HCT116 (cell line): ENCODE results near the gene SVEP1. TPM values are rescaled to one million over a fixed set of nuclear protein-coding genes. Genes with fewer than 3 reads are reported as not detected.
A peak's percentile ranks its signal among the peaks of the same experiment; 100 is the strongest.

Experiments used
- ATAC-seq: fragments of 200-7000 bp; cut with Tn5 transposase; 2 replicates; pipeline ENCODE4 v1.9.1; 2020; ENCODE audit warnings: mild to moderate bottlenecking, moderate library complexity
- BruUV-seq: library from RNA; stranded (reverse); fragments of 400-500 nt; replicated peaks from 2 replicates; lab custom pipeline; 2021; lab: Mats Ljungman, UMichigan
- CTCF ChIA-PET: fragments of 300-600 bp; sonication (Branson Sonifier 250); formaldehyde crosslinking; loops from one replicate; lab custom pipeline; 2021; ENCODE audit warnings: antibody characterized with exemption; lab: Charles Lee
- POLR2A ChIA-PET: fragments of 300-600, 350-600 bp; sonication (Branson Sonifier 250); formaldehyde crosslinking; loops from one replicate; lab custom pipeline; 2021; ENCODE audit warnings: antibody characterized with exemption; lab: Charles Lee
- RAD21 ChIA-PET, 2 experiments: fragments of 300-600 bp; sonication (Branson Sonifier 250); formaldehyde crosslinking; loops; one replicate each; lab custom pipeline; 2023; ENCODE audit warnings: low total read pairs in 2 of 2; ENCODE audit not compliant: uncharacterized antibody in 2 of 2, unreplicated experiment in 2 of 2, low non-redundant PET in 1 of 2; lab: Charles Lee
- DNase-seq: peaks from one replicate; pipeline ENCODE4 v3.0.0-alpha.2; 2010; ENCODE audit warnings: low read depth, low spot score
- H2AFZ ChIP-seq: fragments of 200-600 bp; shearing (Covaris generic), sonication (generic); 2 replicates; pipeline ENCODE4 v1.6.1; 2017; ENCODE audit warnings: low read depth, mixed run types, mixed read lengths, antibody characterized with exemption, low read length; ENCODE audit not compliant: poor library complexity, severe bottlenecking
- H3K27ac ChIP-seq: 2 replicates; pipeline ENCODE4 v1.5.1; 2012; ENCODE audit warnings: low read depth, low read length
- H3K27me3 ChIP-seq: fragments of 200-600 bp; sonication (generic); 2 replicates; pipeline ENCODE4 v1.6.1; 2016; ENCODE audit warnings: mixed run types, low read length, mixed read lengths; ENCODE audit not compliant: insufficient read depth
- H3K36me3 ChIP-seq, 2 experiments: fragments of 200-500 bp in 1 of 2; fragments of 200-600 bp in 1 of 2; sonication (Bioruptor generic) in 1 of 2; sonication (generic) in 1 of 2; 2 replicates each; pipeline versions ENCODE4 v1.5.1 to v1.6.1; 2014 to 2016; ENCODE audit warnings: low read length in 2 of 2, inconsistent platforms in 1 of 2, mixed read lengths in 1 of 2, mixed run types in 1 of 2; ENCODE audit not compliant: insufficient read depth in 2 of 2, control insufficient read depth in 1 of 2
- H3K4me1 ChIP-seq, 2 experiments: fragments of 200-600 bp in 1 of 2; sonication (generic) in 1 of 2; 2 replicates each; pipeline versions ENCODE4 v1.5.1 to v1.6.1; 2012 to 2017; ENCODE audit warnings: low read length in 2 of 2, inconsistent platforms in 1 of 2, mild to moderate bottlenecking in 1 of 2, mixed read lengths in 1 of 2, mixed run types in 1 of 2, moderate library complexity in 1 of 2; ENCODE audit not compliant: insufficient read depth in 2 of 2, control insufficient read depth in 1 of 2
- H3K4me2 ChIP-seq: fragments of 200-600 bp; sonication (generic); 2 replicates; pipeline ENCODE4 v1.6.1; 2017; ENCODE audit warnings: mixed run types, low read length, mixed read lengths
- H3K4me3 ChIP-seq, 2 experiments: fragments of 200-600 bp in 1 of 2; sonication (generic) in 1 of 2; replicated peaks in 1 of 2; 2 replicates each; pipeline ENCODE4 v1.5.1; 2011 to 2016; ENCODE audit warnings: low read length in 2 of 2, control low read depth in 1 of 2, low read depth in 1 of 2, mild to moderate bottlenecking in 1 of 2, mixed read lengths in 1 of 2, mixed run types in 1 of 2
- H3K79me2 ChIP-seq: fragments of 200-600 bp; sonication (generic); 2 replicates; pipeline ENCODE4 v1.6.1; 2017; ENCODE audit warnings: mild to moderate bottlenecking, mixed run types, low read length, moderate library complexity, mixed read lengths; ENCODE audit not compliant: insufficient read depth
- H3K9ac ChIP-seq: fragments of 200-600 bp; sonication (generic); 2 replicates; pipeline ENCODE4 v1.6.1; 2016; ENCODE audit warnings: low read length, mixed read lengths
- H3K9me2 ChIP-seq: fragments of 200-600 bp; sonication (generic), shearing (Covaris generic); 2 replicates; pipeline ENCODE4 v1.6.1; 2017; ENCODE audit warnings: mixed run types, mild to moderate bottlenecking, moderate library complexity; ENCODE audit not compliant: insufficient read depth
- H3K9me3 ChIP-seq, 2 experiments: fragments of 200-500 bp in 1 of 2; fragments of 200-600 bp in 1 of 2; sonication (Bioruptor generic) in 1 of 2; sonication (generic) in 1 of 2; 2 replicates each; pipeline ENCODE4 v1.6.1; 2014 to 2017; ENCODE audit warnings: low read length in 2 of 2, mixed read lengths in 2 of 2, inconsistent platforms in 1 of 2, low read depth in 1 of 2, mild to moderate bottlenecking in 1 of 2, mixed run types in 1 of 2, moderate library complexity in 1 of 2; ENCODE audit not compliant: control insufficient read depth in 1 of 2, insufficient read depth in 1 of 2
- H4K20me1 ChIP-seq: fragments of 200-600 bp; sonication (generic), shearing (Covaris generic); 2 replicates; pipeline ENCODE4 v1.6.1; 2017; ENCODE audit warnings: mixed run types, mild to moderate bottlenecking, moderate library complexity; ENCODE audit not compliant: insufficient read depth
- CBX3 ChIP-seq: IDR thresholded peaks from 2 replicates; pipeline ENCODE4 v1.6.1; 2012; ENCODE audit warnings: low read depth
- EGR1 ChIP-seq: IDR thresholded peaks from 2 replicates; pipeline ENCODE4 v1.6.1; 2012; ENCODE audit warnings: low read depth
- ELF1 ChIP-seq: IDR thresholded peaks from 2 replicates; pipeline ENCODE4 v1.6.1; 2012; ENCODE audit warnings: low read depth, borderline replicate concordance
- EZH2phosphoT487 ChIP-seq: fragments of 200-600 bp; IDR thresholded peaks from 2 replicates; pipeline ENCODE4 v1.6.1; 2018; ENCODE audit warnings: antibody characterized with exemption, borderline replicate concordance
- FOSL1 ChIP-seq: IDR thresholded peaks from 2 replicates; pipeline ENCODE4 v1.6.1; 2012; ENCODE audit warnings: low read depth
- JUND ChIP-seq: IDR thresholded peaks from 2 replicates; pipeline ENCODE4 v1.6.1; 2012
- RAD21 ChIP-seq: IDR thresholded peaks from 2 replicates; pipeline ENCODE4 v1.6.1; 2012; ENCODE audit warnings: low read depth, mild to moderate bottlenecking
- SIN3A ChIP-seq: IDR thresholded peaks from 2 replicates; pipeline ENCODE4 v1.6.1; 2012; ENCODE audit warnings: low read depth
- SP1 ChIP-seq: IDR thresholded peaks from 2 replicates; pipeline ENCODE4 v1.6.1; 2012; ENCODE audit warnings: low read depth
- SRF ChIP-seq: IDR thresholded peaks from 2 replicates; pipeline ENCODE4 v1.6.1; 2012; ENCODE audit warnings: low read depth
- TCF7L2 ChIP-seq: IDR thresholded peaks from 2 replicates; pipeline ENCODE4 v1.7.0; 2011; ENCODE audit warnings: borderline replicate concordance, inconsistent platforms; ENCODE audit not compliant: insufficient read depth, insufficient read length; ENCODE audit errors: extremely low read depth
- YY1 ChIP-seq: IDR thresholded peaks from 2 replicates; pipeline ENCODE4 v1.6.1; 2011; ENCODE audit warnings: low read length, low read depth, moderate library complexity, mild to moderate bottlenecking; ENCODE audit not compliant: insufficient replicate concordance; ENCODE audit errors: extremely low read depth
- ZFX ChIP-seq: fragments of 450-650 bp; IDR thresholded peaks from 2 replicates; pipeline ENCODE4 v1.6.1; 2017
- ZNF274 ChIP-seq: fragments of 200-500 bp; sonication (Bioruptor generic); IDR thresholded peaks from 2 replicates; pipeline ENCODE4 v1.6.1; 2014; ENCODE audit warnings: mild to moderate bottlenecking, low read depth, low read length, inconsistent platforms
- intact Hi-C: fragments of 100-400 bp; cut with micrococcal nuclease; formaldehyde crosslinking; loops from 2 replicates; pipeline ENCODE4 v1.10.0; 2022
- total RNA-seq: library from RNA; stranded (reverse); gene quantifications from one replicate; pipeline ENCODE4 v1.2.1, GENCODE V29; 2021; ENCODE audit not compliant: unreplicated experiment
- TF ChIP-seq, protein P1 (sequence below), 3 experiments: fragments of 200-600 bp in 1 of 3; sonication (generic) in 1 of 3; IDR thresholded peaks in 2 of 3; conservative IDR thresholded peaks in 1 of 3; 2 replicates each; pipeline ENCODE4 v1.5.1; 2012 to 2017; ENCODE audit warnings: low read depth in 2 of 3, low read length in 2 of 3, antibody characterized with exemption in 1 of 3, borderline replicate concordance in 1 of 3, control low read depth in 1 of 3, mild to moderate bottlenecking in 1 of 3, mixed read lengths in 1 of 3, mixed run types in 1 of 3, moderate library complexity in 1 of 3; ENCODE audit not compliant: insufficient read depth in 1 of 3
- TF ChIP-seq, protein P2 (sequence below): IDR thresholded peaks from 2 replicates; pipeline ENCODE4 v1.6.1; 2012; ENCODE audit warnings: low read depth

Gene SVEP1
- total RNA-seq, 1 experiment from 2014 or later, result 0.15 TPM

DNA sequence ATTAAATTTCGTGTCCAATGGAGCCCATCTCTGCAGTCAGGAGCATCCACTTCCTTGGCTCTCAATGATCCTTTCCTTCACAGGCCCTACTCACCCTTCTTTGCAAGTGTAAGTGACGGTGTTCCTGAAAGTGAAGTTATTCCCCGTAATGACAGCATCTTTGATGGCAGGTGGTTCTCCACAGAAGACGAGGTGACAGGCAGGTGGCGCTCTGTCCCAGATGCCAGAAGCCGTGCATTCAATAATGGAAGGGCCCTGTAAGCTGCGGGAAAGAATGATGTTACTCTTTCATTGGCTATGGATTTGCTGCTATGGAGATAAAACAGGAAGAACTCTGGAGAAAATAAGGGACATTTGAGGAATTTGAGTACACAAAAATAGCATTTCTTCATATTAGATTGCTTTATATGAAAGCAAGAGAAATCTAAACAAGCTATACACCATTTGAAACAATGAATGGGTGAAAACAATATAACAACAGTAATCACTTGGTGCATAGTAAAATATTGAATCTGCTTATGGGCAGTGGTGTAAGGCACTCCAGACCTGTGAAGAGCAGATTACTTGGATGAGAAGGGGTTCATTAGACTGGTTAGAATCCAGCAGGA, 151.9 kb downstream of the SVEP1 start:
- POLR2A ChIA-PET, result interaction anchor here (0.8 kb wide), 1 partner anchor 30 kb away, joined by 3 read pairs; no protein-coding TSS in a partner anchor
- Histone ChIP-seq H3K79me2 (no peaks in the 10 kb centered on the region), H3K4me1 (no peaks in the 10 kb centered on the region), H3K27me3 (no peaks in the 10 kb centered on the region), H3K9me2 (no peaks in the 10 kb centered on the region), H3K9ac (no peak overlapping the region), H3K27ac (no peak overlapping the region), H3K36me3 (no peaks in the 10 kb centered on the region), H2AFZ (peak overlapping the region; percentile 85)
- no TSS peak for BruUV-seq
- peak; percentile 96 for ATAC-seq
- DNase-seq, result peak; percentile 42
- peak; percentile 55 for TF ChIP-seq YY1
- no peak for TF ChIP-seq EZH2phosphoT487
- TF ChIP-seq, protein P1, sequence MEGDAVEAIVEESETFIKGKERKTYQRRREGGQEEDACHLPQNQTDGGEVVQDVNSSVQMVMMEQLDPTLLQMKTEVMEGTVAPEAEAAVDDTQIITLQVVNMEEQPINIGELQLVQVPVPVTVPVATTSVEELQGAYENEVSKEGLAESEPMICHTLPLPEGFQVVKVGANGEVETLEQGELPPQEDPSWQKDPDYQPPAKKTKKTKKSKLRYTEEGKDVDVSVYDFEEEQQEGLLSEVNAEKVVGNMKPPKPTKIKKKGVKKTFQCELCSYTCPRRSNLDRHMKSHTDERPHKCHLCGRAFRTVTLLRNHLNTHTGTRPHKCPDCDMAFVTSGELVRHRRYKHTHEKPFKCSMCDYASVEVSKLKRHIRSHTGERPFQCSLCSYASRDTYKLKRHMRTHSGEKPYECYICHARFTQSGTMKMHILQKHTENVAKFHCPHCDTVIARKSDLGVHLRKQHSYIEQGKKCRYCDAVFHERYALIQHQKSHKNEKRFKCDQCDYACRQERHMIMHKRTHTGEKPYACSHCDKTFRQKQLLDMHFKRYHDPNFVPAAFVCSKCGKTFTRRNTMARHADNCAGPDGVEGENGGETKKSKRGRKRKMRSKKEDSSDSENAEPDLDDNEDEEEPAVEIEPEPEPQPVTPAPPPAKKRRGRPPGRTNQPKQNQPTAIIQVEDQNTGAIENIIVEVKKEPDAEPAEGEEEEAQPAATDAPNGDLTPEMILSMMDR (IDR thresholded peaks at IDR 0.05 in 2 of 3, conservative IDR thresholded peaks at IDR 0.05 in 1 of 3; ENCODE audit: borderline replicate concordance in 1 of 3, insufficient read depth in 1 of 3, low read depth in 2 of 3, low read length in 2 of 3), result peak; percentile 54 to 83 (median 71); a peak in 5 of 6 replicates
- peak; percentile 67 for TF ChIP-seq RAD21
- no peak for TF ChIP-seq SRF
- no peak for TF ChIP-seq SP1
- no peak for TF ChIP-seq ZNF274
- no peak for TF ChIP-seq SIN3A
- TF ChIP-seq ELF1, result no peak
- TF ChIP-seq CBX3, result 0 out of 2 replicates have a peak, but pooled peaks have one; percentile 21
- TF ChIP-seq ZFX, result no peak
- TF ChIP-seq EGR1, result no peak
- TF ChIP-seq TCF7L2, result no peak
- TF ChIP-seq, protein P2, sequence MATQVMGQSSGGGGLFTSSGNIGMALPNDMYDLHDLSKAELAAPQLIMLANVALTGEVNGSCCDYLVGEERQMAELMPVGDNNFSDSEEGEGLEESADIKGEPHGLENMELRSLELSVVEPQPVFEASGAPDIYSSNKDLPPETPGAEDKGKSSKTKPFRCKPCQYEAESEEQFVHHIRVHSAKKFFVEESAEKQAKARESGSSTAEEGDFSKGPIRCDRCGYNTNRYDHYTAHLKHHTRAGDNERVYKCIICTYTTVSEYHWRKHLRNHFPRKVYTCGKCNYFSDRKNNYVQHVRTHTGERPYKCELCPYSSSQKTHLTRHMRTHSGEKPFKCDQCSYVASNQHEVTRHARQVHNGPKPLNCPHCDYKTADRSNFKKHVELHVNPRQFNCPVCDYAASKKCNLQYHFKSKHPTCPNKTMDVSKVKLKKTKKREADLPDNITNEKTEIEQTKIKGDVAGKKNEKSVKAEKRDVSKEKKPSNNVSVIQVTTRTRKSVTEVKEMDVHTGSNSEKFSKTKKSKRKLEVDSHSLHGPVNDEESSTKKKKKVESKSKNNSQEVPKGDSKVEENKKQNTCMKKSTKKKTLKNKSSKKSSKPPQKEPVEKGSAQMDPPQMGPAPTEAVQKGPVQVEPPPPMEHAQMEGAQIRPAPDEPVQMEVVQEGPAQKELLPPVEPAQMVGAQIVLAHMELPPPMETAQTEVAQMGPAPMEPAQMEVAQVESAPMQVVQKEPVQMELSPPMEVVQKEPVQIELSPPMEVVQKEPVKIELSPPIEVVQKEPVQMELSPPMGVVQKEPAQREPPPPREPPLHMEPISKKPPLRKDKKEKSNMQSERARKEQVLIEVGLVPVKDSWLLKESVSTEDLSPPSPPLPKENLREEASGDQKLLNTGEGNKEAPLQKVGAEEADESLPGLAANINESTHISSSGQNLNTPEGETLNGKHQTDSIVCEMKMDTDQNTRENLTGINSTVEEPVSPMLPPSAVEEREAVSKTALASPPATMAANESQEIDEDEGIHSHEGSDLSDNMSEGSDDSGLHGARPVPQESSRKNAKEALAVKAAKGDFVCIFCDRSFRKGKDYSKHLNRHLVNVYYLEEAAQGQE, result no peak
- no peak for TF ChIP-seq FOSL1
- no peak for TF ChIP-seq JUND
- TF ChIP-seq, all 23 proteins: peak for 4
- H3K4me2 ChIP-seq, result no peak overlapping the region
- H3K9me3 ChIP-seq, result no peaks in the 10 kb centered on the region
- RAD21 ChIA-PET, result interaction anchor here (0.8 to 1.7 kb wide), 2 partner anchors 196 kb away, joined by 6 to 7 read pairs; no protein-coding TSS in a partner anchor
- H4K20me1 ChIP-seq, result no peaks in the 10 kb centered on the region
- intact Hi-C loops, result loop anchor here (2.0 kb wide), 2 partner anchors 195 to 245 kb away; no protein-coding TSS in a partner anchor
- CTCF ChIA-PET, result interaction anchor here (0.6 to 2.2 kb wide), 13 partner anchors 9 to 872 kb away, joined by 3 to 27 read pairs (median 3); partner anchors contain the start of gene TXN
- H3K4me3 ChIP-seq, result no peak overlapping the region
